ENCODE results near the gene PHC2.

Gene PHC2

DNA sequence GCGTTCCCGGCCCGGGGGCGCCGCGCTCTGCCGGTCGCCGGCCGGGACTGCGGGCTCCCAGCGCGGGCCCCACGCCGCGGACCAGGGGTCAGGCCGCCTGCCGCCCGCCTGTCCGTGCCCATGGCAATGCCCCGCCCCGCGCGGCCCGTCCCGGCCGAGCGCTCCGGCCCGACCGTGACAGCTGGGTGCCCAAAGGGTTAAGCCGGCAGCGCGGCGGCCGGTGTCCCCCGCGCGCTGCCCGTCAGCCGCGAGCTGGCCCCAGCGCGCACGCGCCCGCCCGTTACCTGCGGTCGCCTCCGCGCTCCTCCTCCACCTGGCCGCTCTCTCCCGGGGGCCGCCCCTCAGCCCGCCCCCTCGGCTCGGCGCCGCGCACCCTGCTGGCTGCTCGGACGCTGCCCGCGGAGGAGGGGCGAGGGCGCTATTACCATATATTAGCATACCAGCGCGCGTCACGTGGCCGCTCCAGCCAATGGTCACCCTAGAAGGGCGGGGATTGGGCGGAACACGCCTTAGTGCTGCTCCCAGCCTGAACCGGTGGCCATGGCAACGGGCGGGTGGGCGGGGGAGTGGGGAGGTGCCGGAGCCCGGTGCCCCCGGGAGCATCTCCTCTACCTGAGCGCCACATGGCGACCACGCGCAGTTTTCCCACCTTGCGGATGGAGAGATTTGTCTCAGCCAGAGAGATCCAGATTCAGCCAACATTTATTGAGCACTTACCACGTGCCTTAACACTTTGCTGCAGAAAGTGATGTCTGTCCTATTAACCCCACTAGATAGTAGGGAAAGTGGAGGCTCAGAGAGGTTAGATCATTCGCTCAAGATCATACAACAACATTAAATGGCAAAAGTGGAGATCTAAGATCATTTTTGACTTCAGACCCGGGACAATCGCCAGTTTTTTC, at the start of gene PHC2:
PHC2 (minus strand) TSS at position 404 of the 902 bp plus-strand sequence. CDS start 55,556 bp downstream, outside the sequence.
- H3K9me3 Mint-ChIP-seq, result no peaks in the 10 kb centered on the region
- H3K4me1 Mint-ChIP-seq, result peaks cover 5% of the 10 kb centered on the region
- peak within 1 kb of the TSS; percentile 58 for H3K4me3 Mint-ChIP-seq
- peaks cover 37% of the 10 kb centered on the region for H3K27me3 Mint-ChIP-seq
- no peaks in the 10 kb centered on the region for H3K36me3 Mint-ChIP-seq
- DNase-seq, result peak; percentile 95
- no peak within 1 kb of the TSS for H3K27ac Mint-ChIP-seq
- CTCF ChIA-PET, result interaction anchor here (1.0 to 1.5 kb wide), 3 partner anchors 10 to 135 kb away, joined by 3 read pairs; no protein-coding TSS in a partner anchor

DNA sequence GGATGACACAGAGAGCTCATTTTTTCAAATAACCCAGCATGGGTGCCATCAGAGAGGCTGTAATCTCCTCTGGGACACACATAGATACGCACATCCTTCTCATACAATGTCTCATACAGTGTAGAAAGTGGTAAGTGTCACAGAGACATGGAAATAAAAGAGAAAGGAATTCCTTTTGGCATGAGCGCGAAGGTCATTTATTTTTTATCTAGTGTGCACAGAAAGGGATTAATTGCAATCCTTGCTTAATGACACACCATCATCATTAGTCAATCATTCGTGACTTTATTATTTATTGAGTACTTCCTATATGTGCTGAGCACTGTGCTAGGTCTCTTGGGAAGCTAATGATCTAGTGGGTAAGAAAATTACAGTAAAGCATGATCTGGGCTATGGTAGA, 46.6 kb upstream of the PHC2 start:
- no peaks in the 10 kb centered on the region for H3K36me3 Mint-ChIP-seq
- H3K27ac Mint-ChIP-seq, result no peak overlapping the region
- H3K4me3 Mint-ChIP-seq, result no peak overlapping the region
- no peaks in the 10 kb centered on the region for H3K27me3 Mint-ChIP-seq
- peaks cover 7% of the 10 kb centered on the region for H3K4me1 Mint-ChIP-seq
- CTCF ChIA-PET, result interaction anchor here (0.6 kb wide), 1 partner anchor 364 kb away, joined by 3 read pairs; no protein-coding TSS in a partner anchor
- no peaks in the 10 kb centered on the region for H3K9me3 Mint-ChIP-seq
- DNase-seq, result no peak

- H3K4me1 Mint-ChIP-seq, result peaks cover 34% of the 10 kb centered on the region
- H3K4me3 Mint-ChIP-seq, result no peak overlapping the region
- H3K36me3 Mint-ChIP-seq, result no peaks in the 10 kb centered on the region
- CTCF ChIA-PET, result interaction anchor here (1.0 to 9.5 kb wide), 2 partner anchors 18 to 178 kb away, joined by 3 to 108 read pairs; no protein-coding TSS in a partner anchor
- H3K27me3 Mint-ChIP-seq, result peaks cover under 1% of the 10 kb centered on the region
- no peak overlapping the region for H3K27ac Mint-ChIP-seq
- no peaks in the 10 kb centered on the region for H3K9me3 Mint-ChIP-seq
- DNase-seq, result no peak
Observed at GRCh38 chr1:33473900-33474299, 43.0 kb upstream of the PHC2 start.

- Mint-ChIP-seq H3K27me3 (peaks cover 9% of the 10 kb centered on the region), H3K27ac (peak within 1 kb of the TSS; percentile 80), H3K4me1 (peaks cover 35% of the 10 kb centered on the region), H3K9me3 (no peaks in the 10 kb centered on the region), H3K36me3 (no peaks in the 10 kb centered on the region), H3K4me3 (peak within 1 kb of the TSS; percentile 82)
- CTCF ChIA-PET, result interaction anchor here (0.8 to 9.5 kb wide), 11 partner anchors 52 to 596 kb away, joined by 3 to 108 read pairs (median 5); no protein-coding TSS in a partner anchor
- peak; percentile 92 for DNase-seq
Observed at GRCh38 chr1:33472269-33472980, 41.5 kb upstream of the PHC2 start, which contains the start of gene ZSCAN20. ZSCAN20 (plus strand) TSS chr1:33472645; CDS start chr1:33479289, 6,644 bp downstream.

GRCh38 chr1:33471416-33471815, 40.5 kb upstream of the PHC2 start:
- peaks cover 19% of the 10 kb centered on the region for H3K27me3 Mint-ChIP-seq
- H3K9me3 Mint-ChIP-seq, result no peaks in the 10 kb centered on the region
- CTCF ChIA-PET, result interaction anchor here (0.6 to 9.5 kb wide), 29 partner anchors 13 to 598 kb away, joined by 3 to 108 read pairs (median 3); partner anchors contain the start of gene TRIM62
- H3K4me3 Mint-ChIP-seq, result peak overlapping the region; percentile 82
- peaks cover 35% of the 10 kb centered on the region for H3K4me1 Mint-ChIP-seq
- DNase-seq, result no peak
- no peaks in the 10 kb centered on the region for H3K36me3 Mint-ChIP-seq
- H3K27ac Mint-ChIP-seq, result no peak overlapping the region

GRCh38 chr1:33470495-33471012, 39.7 kb upstream of the PHC2 start:
- peak; percentile 74 for DNase-seq
- H3K9me3 Mint-ChIP-seq, result no peaks in the 10 kb centered on the region
- H3K4me3 Mint-ChIP-seq, result no peak overlapping the region
- peak overlapping the region; percentile 22 for H3K27ac Mint-ChIP-seq
- H3K36me3 Mint-ChIP-seq, result no peaks in the 10 kb centered on the region
- peaks cover 35% of the 10 kb centered on the region for H3K4me1 Mint-ChIP-seq
- H3K27me3 Mint-ChIP-seq, result peaks cover 23% of the 10 kb centered on the region
- CTCF ChIA-PET, result interaction anchor here (0.6 to 9.5 kb wide), 22 partner anchors 12 to 532 kb away, joined by 3 to 108 read pairs (median 4); no protein-coding TSS in a partner anchor

DNA sequence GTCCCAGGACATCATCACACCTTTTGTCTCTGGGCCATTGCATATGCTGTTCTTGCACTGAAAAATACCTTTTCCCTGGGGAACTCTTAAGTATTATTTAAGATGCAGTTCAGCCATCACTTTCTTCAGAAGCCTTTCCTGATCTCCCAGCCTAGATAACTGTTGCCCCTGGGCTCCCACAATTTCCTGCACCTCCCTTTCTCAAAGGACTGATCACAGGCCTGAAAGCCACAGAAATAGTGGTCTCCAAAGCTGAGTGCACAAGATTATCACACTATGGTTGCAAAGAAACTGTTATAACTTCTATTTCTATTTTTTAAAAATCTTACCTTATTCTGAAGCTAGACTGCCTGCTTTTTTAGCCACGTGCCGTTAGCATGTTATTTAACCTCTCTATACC, 38.8 kb upstream of the PHC2 start:
- no peaks in the 10 kb centered on the region for H3K36me3 Mint-ChIP-seq
- no peak for DNase-seq
- H3K27ac Mint-ChIP-seq, result peak overlapping the region; percentile 55
- H3K4me3 Mint-ChIP-seq, result no peak overlapping the region
- peaks cover 35% of the 10 kb centered on the region for H3K4me1 Mint-ChIP-seq
- CTCF ChIA-PET, result interaction anchor here (0.7 to 9.5 kb wide), 6 partner anchors 14 to 531 kb away, joined by 3 to 108 read pairs (median 6); no protein-coding TSS in a partner anchor
- no peaks in the 10 kb centered on the region for H3K9me3 Mint-ChIP-seq
- H3K27me3 Mint-ChIP-seq, result peaks cover 23% of the 10 kb centered on the region

GRCh38 chr1:33468967-33469366, 38.1 kb upstream of the PHC2 start:
- Mint-ChIP-seq H3K4me3 (no peak overlapping the region), H3K4me1 (peaks cover 35% of the 10 kb centered on the region), H3K9me3 (no peaks in the 10 kb centered on the region), H3K36me3 (no peaks in the 10 kb centered on the region), H3K27ac (no peak overlapping the region), H3K27me3 (peaks cover 23% of the 10 kb centered on the region)
- no peak for DNase-seq
- CTCF ChIA-PET, result interaction anchor here (0.7 to 9.5 kb wide), 4 partner anchors 13 to 173 kb away, joined by 4 to 108 read pairs (median 10); no protein-coding TSS in a partner anchor

DNA sequence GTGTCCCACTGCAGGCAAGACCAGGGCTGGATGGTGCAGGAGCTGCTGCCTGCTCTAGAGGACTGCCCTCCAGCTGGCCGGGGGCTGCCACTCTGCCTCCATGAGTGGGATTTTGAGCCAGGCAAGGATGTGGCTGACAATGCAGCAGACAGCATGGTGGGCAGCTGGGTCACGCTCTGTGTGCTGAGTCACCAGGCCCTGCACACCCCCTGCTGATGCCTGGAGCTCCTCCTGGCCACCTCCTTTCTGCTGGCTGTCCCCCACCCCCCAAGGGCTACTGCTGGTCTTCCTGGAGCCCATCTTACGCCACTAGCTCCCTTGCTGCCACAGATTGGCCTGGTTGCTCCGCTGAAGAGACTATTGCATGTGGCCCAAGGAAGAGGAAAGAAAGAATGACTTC, 37.6 kb upstream of the PHC2 start:
- Mint-ChIP-seq H3K27me3 (peaks cover 23% of the 10 kb centered on the region), H3K36me3 (no peaks in the 10 kb centered on the region), H3K9me3 (no peaks in the 10 kb centered on the region), H3K4me1 (peaks cover 35% of the 10 kb centered on the region), H3K4me3 (no peak overlapping the region), H3K27ac (no peak overlapping the region)
- CTCF ChIA-PET, result interaction anchor here (2.1 to 9.5 kb wide), 2 partner anchors 13 to 173 kb away, joined by 11 to 108 read pairs; no protein-coding TSS in a partner anchor
- DNase-seq, result no peak

DNA sequence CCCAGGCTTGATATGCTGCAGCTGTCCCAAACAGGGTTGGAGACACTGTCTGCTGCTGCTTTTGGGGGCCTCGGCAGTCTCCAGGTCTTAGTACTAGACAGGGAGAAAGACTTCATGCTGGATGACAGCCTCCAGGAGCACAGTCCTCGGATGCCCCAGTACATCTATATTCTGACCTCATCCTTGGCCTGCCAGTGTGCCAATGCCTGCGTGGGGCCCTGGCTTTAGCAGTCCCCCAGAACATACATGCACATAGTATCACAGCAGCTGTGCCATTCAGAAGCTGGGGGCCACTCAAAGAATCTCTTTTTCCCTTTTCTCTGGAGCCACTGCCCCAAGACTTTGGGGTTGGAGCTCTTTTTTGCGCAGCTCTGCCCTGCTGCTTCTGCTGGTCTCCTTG, 37.1 kb upstream of the PHC2 start:
- H3K4me3 Mint-ChIP-seq, result no peak overlapping the region
- CTCF ChIA-PET, result interaction anchor here (2.1 to 9.5 kb wide), 2 partner anchors 12 to 172 kb away, joined by 11 to 108 read pairs; no protein-coding TSS in a partner anchor
- H3K27me3 Mint-ChIP-seq, result peaks cover 25% of the 10 kb centered on the region
- H3K27ac Mint-ChIP-seq, result no peak overlapping the region
- no peaks in the 10 kb centered on the region for H3K36me3 Mint-ChIP-seq
- DNase-seq, result no peak
- no peaks in the 10 kb centered on the region for H3K9me3 Mint-ChIP-seq
- peaks cover 33% of the 10 kb centered on the region for H3K4me1 Mint-ChIP-seq

DNA sequence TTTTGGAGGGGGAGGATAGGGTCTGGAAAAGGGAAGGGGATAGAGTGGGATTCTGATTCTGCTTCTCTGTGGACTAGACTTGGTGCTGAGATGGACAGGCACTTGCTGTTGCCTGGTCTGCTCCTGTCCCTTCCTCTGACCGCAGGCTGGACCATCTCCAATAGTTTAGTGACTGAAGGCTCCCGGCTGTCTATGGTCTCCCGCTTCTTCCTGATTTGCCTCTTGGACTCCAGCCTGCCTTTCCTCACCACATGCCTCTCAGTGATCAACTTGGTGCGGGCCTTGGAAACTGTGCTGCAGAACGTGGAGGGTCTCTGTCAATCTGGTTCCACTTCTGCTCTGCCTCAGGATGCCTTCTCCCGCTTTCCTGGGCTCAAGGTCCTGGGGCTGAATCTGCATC, 35.3 kb upstream of the PHC2 start:
- H3K27me3 Mint-ChIP-seq, result peaks cover 36% of the 10 kb centered on the region
- DNase-seq, result no peak
- peaks cover 18% of the 10 kb centered on the region for H3K4me1 Mint-ChIP-seq
- CTCF ChIA-PET, result interaction anchor here (1.1 to 9.5 kb wide), 2 partner anchors 96 to 170 kb away, joined by 3 to 108 read pairs; no protein-coding TSS in a partner anchor
- no peaks in the 10 kb centered on the region for H3K9me3 Mint-ChIP-seq
- H3K36me3 Mint-ChIP-seq, result no peaks in the 10 kb centered on the region
- no peak overlapping the region for H3K4me3 Mint-ChIP-seq
- H3K27ac Mint-ChIP-seq, result no peak overlapping the region

- H3K4me1 Mint-ChIP-seq, result peaks cover 12% of the 10 kb centered on the region
- no peaks in the 10 kb centered on the region for H3K9me3 Mint-ChIP-seq
- H3K27ac Mint-ChIP-seq, result no peak overlapping the region
- DNase-seq, result no peak
- H3K4me3 Mint-ChIP-seq, result no peak overlapping the region
- peaks cover 44% of the 10 kb centered on the region for H3K27me3 Mint-ChIP-seq
- CTCF ChIA-PET, result no interaction called here
- H3K36me3 Mint-ChIP-seq, result no peaks in the 10 kb centered on the region
Observed at GRCh38 chr1:33465316-33465715, 34.4 kb upstream of the PHC2 start.

DNA sequence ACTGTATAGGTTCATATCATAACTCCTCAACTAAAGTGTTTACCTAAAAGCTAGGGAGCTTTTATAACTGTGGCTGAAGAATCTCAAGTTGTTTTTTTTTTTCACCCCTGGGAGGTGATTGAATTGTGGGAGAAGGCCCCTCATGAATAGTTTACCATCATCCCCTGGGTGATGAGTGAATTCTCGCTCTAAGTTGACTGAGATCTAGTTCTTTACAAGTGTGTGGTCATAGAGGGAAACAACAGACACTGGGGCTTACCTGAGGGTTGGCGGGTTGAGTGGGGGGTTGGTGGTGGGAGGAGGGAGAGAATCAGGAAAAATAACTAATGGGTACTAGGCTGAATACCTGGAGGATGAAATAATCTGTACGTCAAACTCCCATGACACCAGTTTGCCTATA, 33.7 kb upstream of the PHC2 start:
- no peak for DNase-seq
- Mint-ChIP-seq H3K27me3 (peaks cover 50% of the 10 kb centered on the region), H3K4me3 (no peak overlapping the region), H3K36me3 (no peaks in the 10 kb centered on the region), H3K9me3 (no peaks in the 10 kb centered on the region), H3K27ac (no peak overlapping the region), H3K4me1 (peaks cover 7% of the 10 kb centered on the region)
- CTCF ChIA-PET, result no interaction called here

All from activated naive CD4-positive, alpha-beta T cell treated with anti-CD3 and anti-CD28 coated beads, Interleukin-2, amount 10 ng/mL, durations not matched to agents 7 days and 5 days (primary cell).